Duodenal mucosa (tissue), 2 donors: Measurements from ENCODE around the gene ADGRG7.

Experiments used
- H3K27ac ChIP-seq: one replicate; pipeline ENCODE4 v1.7.0; 2013; ENCODE audit warnings: low read depth, low read length
- H3K27me3 ChIP-seq, 2 donors: one replicate each; pipeline ENCODE4 v1.7.0; 2013; ENCODE audit warnings: low read length in 2 of 2, control low read depth in 1 of 2; ENCODE audit not compliant: insufficient read depth in 2 of 2, control insufficient read depth in 1 of 2
- H3K36me3 ChIP-seq, 2 donors: one replicate each; pipeline ENCODE4 v1.7.0; 2013; ENCODE audit warnings: low read length in 2 of 2, control low read depth in 1 of 2; ENCODE audit not compliant: insufficient read depth in 2 of 2, control insufficient read depth in 1 of 2
- H3K4me1 ChIP-seq, 2 donors: one replicate each; pipeline ENCODE4 v1.7.0; 2013; ENCODE audit warnings: low read length in 2 of 2, control low read depth in 1 of 2; ENCODE audit not compliant: insufficient read depth in 2 of 2, control insufficient read depth in 1 of 2
- H3K4me3 ChIP-seq, 2 donors: one replicate each; pipeline ENCODE4 v1.7.0; 2013; ENCODE audit warnings: low read length in 2 of 2, low read depth in 1 of 2
- H3K9ac ChIP-seq, 2 donors: one replicate each; pipeline ENCODE4 v1.7.0; 2013; ENCODE audit warnings: low read length in 2 of 2, low read depth in 1 of 2
- H3K9me3 ChIP-seq, 2 donors: one replicate each; pipeline ENCODE4 v1.7.0; 2013; ENCODE audit warnings: low read length in 2 of 2, control low read depth in 1 of 2; ENCODE audit not compliant: control insufficient read depth in 1 of 2

Gene ADGRG7

DNA sequence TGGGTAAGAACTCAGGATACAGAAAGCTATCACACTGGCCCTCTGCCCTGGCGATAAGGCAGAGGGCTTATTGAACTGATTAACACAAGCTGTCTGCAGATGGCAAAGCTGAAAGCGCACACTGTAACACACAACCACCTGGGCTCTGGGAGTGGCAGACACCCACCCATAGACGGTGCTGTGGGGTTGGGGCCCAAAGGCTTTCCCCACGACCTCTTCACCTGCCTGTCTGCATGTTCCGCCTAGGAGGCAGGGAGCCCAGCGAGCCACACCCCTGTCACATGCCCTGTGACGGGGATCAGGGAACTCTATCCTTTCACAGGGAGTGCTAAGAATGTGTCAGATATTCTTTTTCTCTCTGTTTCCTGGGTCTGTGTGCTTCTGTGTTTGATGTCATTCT lies 87.8 kb downstream of the ADGRG7 start:
- peak overlapping the region; percentile 16 to 33 for H3K9ac ChIP-seq
- peak overlapping the region; percentile 9 to 23 for H3K4me3 ChIP-seq
- H3K27me3 ChIP-seq: no peaks in the 10 kb centered on the region
- peak overlapping the region; percentile 76 for H3K27ac ChIP-seq
- peaks cover 19 to 35% of the 10 kb centered on the region in 2 donors for H3K4me1 ChIP-seq
- H3K9me3 ChIP-seq: no peaks in the 10 kb centered on the region
- no peaks in the 10 kb centered on the region for H3K36me3 ChIP-seq

DNA sequence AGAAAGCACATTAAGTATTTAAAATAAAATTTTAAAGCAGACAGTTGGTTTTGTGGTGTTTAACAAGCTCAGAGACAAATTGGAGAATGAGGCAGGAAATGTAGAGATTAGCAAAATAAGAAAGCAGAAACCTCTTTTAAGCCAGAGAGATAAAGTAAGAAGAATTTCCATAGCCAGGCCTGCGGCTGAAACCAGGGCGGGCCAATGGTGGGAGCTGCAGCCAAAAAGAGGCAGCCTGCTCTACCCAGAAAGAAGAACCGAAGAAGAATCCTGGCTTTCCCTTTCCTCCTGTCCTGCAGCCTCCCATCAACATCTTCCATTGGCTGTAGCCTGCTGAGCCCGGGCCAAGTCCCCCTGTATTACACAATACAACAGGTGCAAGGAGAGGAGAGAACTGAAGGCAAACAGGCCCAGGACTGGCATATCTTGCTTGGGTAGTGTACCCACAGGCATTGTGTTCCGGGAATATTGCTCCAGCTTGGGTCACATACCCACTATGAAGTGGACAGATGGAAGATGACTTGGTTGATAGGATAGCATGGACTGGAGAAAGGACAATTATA lies 88.4 kb downstream of the ADGRG7 start:
- Histone ChIP-seq H3K36me3 (no peaks in the 10 kb centered on the region), H3K9me3 (no peaks in the 10 kb centered on the region), H3K27me3 (no peaks in the 10 kb centered on the region), H3K27ac (peak overlapping the region; percentile 76), H3K4me3 (peak overlapping the region; percentile 18 to 25), H3K4me1 (peaks cover 19 to 35% of the 10 kb centered on the region in 2 donors), H3K9ac (peak overlapping the region; percentile 16 to 33)

DNA sequence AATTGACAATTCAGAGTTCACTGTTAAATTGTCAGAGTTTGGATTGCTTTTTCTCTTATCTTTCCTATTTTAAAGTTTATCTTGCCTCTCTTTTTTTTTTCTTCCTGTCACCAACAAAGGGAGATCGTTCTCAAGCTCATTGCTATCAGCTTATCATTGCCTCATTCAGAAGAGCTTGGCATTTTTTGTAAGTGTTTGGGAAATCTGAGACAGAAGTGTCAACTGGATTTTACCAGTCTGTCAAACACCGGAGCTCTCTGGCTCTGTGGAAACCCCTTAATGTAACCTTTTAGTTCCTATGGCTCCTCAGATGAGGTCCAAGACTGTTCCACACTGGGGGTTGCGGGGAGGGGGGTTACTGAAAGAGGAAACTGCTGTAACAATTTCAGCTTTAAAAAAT lies 89.3 kb downstream of the ADGRG7 start:
- H3K27ac ChIP-seq: peak overlapping the region; percentile 76
- H3K27me3 ChIP-seq: no peaks in the 10 kb centered on the region
- peaks cover 19 to 35% of the 10 kb centered on the region in 2 donors for H3K4me1 ChIP-seq
- H3K36me3 ChIP-seq: no peaks in the 10 kb centered on the region
- no peak overlapping the region for H3K9ac ChIP-seq
- H3K9me3 ChIP-seq: no peaks in the 10 kb centered on the region
- no peak overlapping the region for H3K4me3 ChIP-seq

DNA sequence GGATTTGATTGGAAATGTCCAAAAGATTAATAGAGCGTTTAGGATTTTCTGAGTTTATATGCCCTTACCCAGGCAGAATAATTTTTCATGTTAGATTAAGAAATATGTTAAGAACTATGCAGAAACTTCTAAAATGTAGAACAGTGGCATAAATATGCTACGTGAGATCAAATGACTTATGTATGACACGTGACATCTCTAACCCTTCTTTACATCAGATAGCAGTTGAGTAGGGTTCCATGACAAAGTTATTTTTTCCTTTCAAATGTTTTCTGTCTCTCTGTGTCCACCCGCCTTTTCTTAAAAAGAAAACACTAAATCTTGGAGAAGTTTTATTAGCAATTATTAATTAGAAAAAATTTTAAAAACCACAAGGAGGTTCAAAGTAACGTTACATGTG lies 91.3 kb downstream of the ADGRG7 start:
- no peak overlapping the region for H3K27ac ChIP-seq
- H3K9ac ChIP-seq: no peak overlapping the region
- no peaks in the 10 kb centered on the region for H3K36me3 ChIP-seq
- no peak overlapping the region for H3K4me3 ChIP-seq
- H3K9me3 ChIP-seq: no peaks in the 10 kb centered on the region
- no peaks in the 10 kb centered on the region for H3K27me3 ChIP-seq
- H3K4me1 ChIP-seq: peaks cover 19 to 32% of the 10 kb centered on the region in 2 donors

DNA sequence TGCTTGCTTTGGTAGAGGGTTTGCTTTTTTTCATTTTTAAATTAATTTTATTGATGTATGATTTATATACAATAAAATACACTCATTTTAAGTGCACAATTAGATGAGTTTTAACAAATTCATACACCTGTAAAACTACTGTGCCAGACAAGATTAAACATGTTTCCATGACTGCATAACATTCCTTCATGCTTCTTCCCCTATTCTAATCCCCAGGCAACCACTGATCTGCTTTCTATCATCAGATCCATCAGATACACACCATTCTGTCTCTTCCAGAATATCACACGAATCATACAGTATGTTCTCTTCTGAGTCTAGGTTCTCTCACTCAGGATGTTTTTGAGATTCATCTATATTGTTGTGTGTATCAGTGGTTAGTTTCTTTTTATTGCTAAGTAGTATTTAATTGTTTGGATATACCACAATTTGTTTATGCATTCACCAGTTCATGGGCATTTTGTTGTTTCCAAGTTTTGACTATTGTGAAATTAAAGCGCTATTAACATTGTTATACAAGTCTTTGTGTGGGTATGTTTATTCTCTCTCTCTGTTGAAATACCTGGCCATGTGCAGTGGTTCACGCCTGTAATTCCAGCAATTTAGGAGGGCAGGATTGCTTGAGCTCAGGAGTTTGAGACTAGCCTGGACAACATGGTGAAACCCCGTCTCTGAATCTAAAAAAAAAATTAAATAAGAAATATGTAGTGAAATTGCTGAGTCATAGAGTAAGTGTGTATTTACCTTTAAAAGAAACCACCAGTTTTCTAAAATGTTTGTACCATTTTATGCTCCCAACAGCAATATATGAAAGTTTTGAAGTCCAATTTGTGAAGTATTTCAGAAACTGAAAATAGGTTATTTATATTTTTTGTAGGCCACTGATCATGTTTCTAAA lies 92.9 kb downstream of the ADGRG7 start:
- peaks cover 14 to 19% of the 10 kb centered on the region in 2 donors for H3K4me1 ChIP-seq
- H3K4me3 ChIP-seq: no peak overlapping the region
- no peak overlapping the region for H3K9ac ChIP-seq
- H3K27me3 ChIP-seq: no peaks in the 10 kb centered on the region
- no peaks in the 10 kb centered on the region for H3K9me3 ChIP-seq
- no peaks in the 10 kb centered on the region for H3K36me3 ChIP-seq
- H3K27ac ChIP-seq: no peak overlapping the region

DNA sequence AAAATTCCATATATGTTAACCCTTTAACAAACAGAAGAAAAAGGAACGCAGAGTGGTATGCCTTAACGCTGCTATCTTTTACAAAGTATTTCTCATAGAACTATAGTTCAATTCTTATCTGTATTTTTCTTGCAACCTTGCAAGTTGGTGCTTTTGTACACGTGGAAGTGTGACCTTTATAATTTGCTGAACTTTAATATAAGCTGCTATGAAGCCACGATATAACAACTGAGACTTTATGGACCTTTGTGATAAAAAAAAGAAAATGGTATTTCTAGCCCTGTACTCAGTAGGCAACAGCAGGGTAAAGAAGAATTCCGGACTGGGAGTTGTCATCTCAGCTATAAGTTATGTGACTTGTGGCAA lies 93.6 kb downstream of the ADGRG7 start:
- Histone ChIP-seq H3K4me3 (no peak overlapping the region), H3K36me3 (no peaks in the 10 kb centered on the region), H3K9me3 (no peaks in the 10 kb centered on the region), H3K9ac (no peak overlapping the region), H3K27ac (no peak overlapping the region), H3K27me3 (no peaks in the 10 kb centered on the region), H3K4me1 (peaks cover 8 to 17% of the 10 kb centered on the region in 2 donors)

DNA sequence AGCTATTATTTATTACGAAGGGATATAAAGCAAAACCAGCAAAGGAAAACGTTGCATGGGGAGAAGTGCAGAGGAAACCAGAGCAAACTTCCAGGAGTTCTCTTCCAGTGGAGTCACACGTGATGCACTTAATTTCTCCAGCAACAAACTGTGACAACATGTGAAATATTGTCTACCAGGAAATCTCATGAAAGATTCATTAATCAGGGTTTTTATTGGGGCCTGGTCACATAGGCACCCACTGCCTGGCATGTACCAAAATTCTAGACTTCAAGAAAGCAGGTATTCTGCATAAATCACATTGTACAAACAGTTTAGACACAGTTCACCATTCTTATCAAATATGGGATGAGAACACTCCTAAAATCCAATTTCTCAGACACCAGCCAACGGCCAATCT lies 94.5 kb downstream of the ADGRG7 start:
- no peak overlapping the region for H3K4me3 ChIP-seq
- no peaks in the 10 kb centered on the region for H3K36me3 ChIP-seq
- no peak overlapping the region for H3K9ac ChIP-seq
- H3K4me1 ChIP-seq: peaks cover 6 to 15% of the 10 kb centered on the region in 2 donors
- H3K27ac ChIP-seq: no peak overlapping the region
- no peaks in the 10 kb centered on the region for H3K27me3 ChIP-seq
- no peaks in the 10 kb centered on the region for H3K9me3 ChIP-seq

DNA sequence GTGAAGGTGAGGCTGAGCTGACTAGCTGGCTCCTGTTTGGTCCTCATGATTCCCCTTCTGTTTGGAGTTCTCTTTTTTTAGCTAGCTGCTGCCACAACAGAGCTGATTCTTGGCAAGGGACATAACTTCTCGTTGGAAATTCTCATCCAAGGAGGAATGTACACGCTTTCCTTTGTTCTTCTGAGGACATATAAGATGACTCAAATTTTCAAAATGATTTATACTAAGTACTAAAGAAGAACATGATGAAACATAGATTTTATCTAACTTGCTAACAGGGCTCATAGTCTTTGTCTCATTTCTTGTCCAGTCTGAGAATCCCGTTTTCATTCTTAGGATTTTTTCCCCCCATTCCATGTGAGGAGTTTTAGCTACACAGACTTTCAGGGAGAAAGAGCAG lies 97.0 kb downstream of the ADGRG7 start:
- no peaks in the 10 kb centered on the region for H3K9me3 ChIP-seq
- H3K27ac ChIP-seq: no peak overlapping the region
- peaks cover 0 to 1% of the 10 kb centered on the region in 2 donors for H3K36me3 ChIP-seq
- no peaks in the 10 kb centered on the region for H3K27me3 ChIP-seq
- H3K4me1 ChIP-seq: peaks cover 17 to 20% of the 10 kb centered on the region in 2 donors
- no peak overlapping the region for H3K9ac ChIP-seq
- no peak overlapping the region for H3K4me3 ChIP-seq

DNA sequence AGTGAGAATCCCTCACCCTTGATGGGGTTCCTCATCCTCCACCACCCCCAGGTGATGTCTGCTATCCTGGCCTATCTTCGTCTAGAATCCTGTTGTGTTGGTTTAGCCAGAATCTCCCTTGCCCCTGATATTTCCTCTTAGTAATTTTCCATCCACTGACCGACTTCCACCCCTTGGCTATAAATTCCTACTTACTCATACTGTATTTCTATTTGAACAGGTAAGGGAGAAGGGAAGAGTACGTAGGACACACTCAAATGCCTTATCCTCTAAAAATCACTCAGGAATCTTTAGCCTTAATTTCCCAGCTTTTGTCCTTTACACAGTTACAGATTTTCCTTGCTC lies 99.2 kb downstream of the ADGRG7 start:
- peak overlapping the region; percentile 95 for H3K27ac ChIP-seq
- H3K4me3 ChIP-seq: peak overlapping the region; percentile 76 to 86
- H3K4me1 ChIP-seq: peaks cover 30 to 31% of the 10 kb centered on the region in 2 donors
- H3K36me3 ChIP-seq: peaks cover 0 to 7% of the 10 kb centered on the region in 2 donors
- H3K9ac ChIP-seq: peak overlapping the region; percentile 49 to 65
- H3K9me3 ChIP-seq: no peaks in the 10 kb centered on the region
- H3K27me3 ChIP-seq: no peaks in the 10 kb centered on the region

DNA sequence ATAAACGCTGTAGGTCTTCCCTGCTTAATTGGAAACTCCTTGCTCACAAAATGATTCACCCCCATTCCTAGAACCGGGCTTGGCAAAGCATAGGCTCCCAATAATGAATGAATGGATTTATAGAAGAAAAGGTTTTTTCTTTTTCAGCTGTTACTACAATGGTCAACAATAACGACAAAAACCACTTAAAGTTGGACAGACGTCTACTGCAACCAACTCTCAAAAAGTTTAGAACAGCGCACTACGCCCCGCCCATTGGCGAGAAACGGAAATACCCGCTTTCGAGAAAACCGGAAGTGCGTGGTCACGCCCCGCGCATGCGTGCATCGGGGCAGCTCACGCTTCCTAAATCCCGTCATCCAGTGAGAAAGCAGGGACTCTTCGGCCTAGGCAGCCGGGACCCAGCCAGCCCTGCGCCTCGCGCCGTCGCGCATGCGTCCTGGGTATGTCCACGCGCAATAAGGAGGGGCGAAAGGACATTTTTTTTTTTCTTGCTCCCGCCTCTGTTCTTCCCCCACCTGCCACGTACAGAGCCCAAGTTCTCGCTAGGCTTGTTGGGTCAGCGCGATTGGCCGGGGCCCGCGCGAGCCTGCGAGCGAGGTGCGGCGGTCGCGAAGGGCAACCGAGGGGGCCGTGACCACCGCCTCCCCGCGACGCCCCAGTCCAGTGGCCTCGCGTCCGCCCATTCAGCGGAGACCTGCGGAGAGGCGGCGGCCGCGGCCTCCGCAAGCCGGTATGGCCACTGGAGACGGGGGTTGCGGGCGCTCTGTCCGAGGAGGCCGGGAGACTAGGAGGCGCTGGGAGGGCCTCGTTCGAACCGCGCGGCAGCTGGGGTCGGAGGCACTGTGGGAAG lies 99.8 kb downstream of the ADGRG7 start, which contains the start of gene TFG:
Gene TFG, plus strand, starts transcription at position 506 of the 853 bp plus-strand sequence. CDS start 4,192 bp downstream, outside the sequence.
- Histone ChIP-seq H3K9me3 (no peaks in the 10 kb centered on the region), H3K27ac (peak within 1 kb of the TSS; percentile 95), H3K9ac (peak within 1 kb of the TSS; percentile 81 to 82), H3K4me3 (peak within 1 kb of the TSS; percentile 76 to 86), H3K4me1 (peaks cover 30 to 31% of the 10 kb centered on the region in 2 donors), H3K27me3 (no peaks in the 10 kb centered on the region), H3K36me3 (peaks cover 0 to 12% of the 10 kb centered on the region in 2 donors)
